Neural progenitor cell (in vitro differentiated cells): Measurements from ENCODE around the gene PMPCA. TPM values are rescaled to one million over a fixed set of nuclear protein-coding genes. Genes with fewer than 3 reads are reported as not detected.

ENCODE experiments used
- DNase-seq: peaks from one replicate; pipeline ENCODE4 v3.0.0-alpha.2; 2016; ENCODE audit warnings: low spot score
- H2AFZ ChIP-seq: fragments of 200-600 bp; sonication (generic); replicated peaks from 2 replicates; pipeline ENCODE4 v1.6.1; 2016; ENCODE audit warnings: antibody characterized with exemption
- H3F3A ChIP-seq: fragments of 200-600 bp; sonication (generic); 2 replicates; pipeline ENCODE4 v1.6.1; 2016; ENCODE audit warnings: antibody characterized with exemption, low read depth
- H3K27ac ChIP-seq: fragments of 200-600 bp; sonication (generic); 2 replicates; pipeline ENCODE4 v1.5.1; 2016; ENCODE audit warnings: mild to moderate bottlenecking
- H3K27me3 ChIP-seq: fragments of 200-600 bp; sonication (generic); 2 replicates; pipeline ENCODE4 v1.6.1; 2016; ENCODE audit warnings: mild to moderate bottlenecking, moderate library complexity
- H3K36me3 ChIP-seq: fragments of 200-600 bp; sonication (generic); 2 replicates; pipeline ENCODE4 v1.5.1; 2016
- H3K4me1 ChIP-seq: fragments of 200-600 bp; sonication (generic); 2 replicates; pipeline ENCODE4 v1.6.1; 2016; ENCODE audit warnings: mixed run types
- H3K4me2 ChIP-seq: fragments of 200-600 bp; sonication (generic); 2 replicates; pipeline ENCODE4 v1.6.1; 2016
- H3K4me3 ChIP-seq: fragments of 200-600 bp; sonication (generic); 2 replicates; pipeline ENCODE4 v1.5.1; 2016
- H3K79me2 ChIP-seq: fragments of 200-600 bp; sonication (generic); 2 replicates; pipeline ENCODE4 v1.6.1; 2016; ENCODE audit warnings: low read depth
- H3K9ac ChIP-seq: fragments of 200-600 bp; sonication (generic); 2 replicates; pipeline ENCODE4 v1.6.1; 2016
- H3K9me3 ChIP-seq: fragments of 200-600 bp; sonication (generic); 2 replicates; pipeline ENCODE4 v1.5.1; 2016; ENCODE audit warnings: low read depth
- H4K20me1 ChIP-seq: fragments of 200-600 bp; sonication (generic); 2 replicates; pipeline ENCODE4 v1.6.1; 2016; ENCODE audit warnings: low read depth
- H3K27ac Mint-ChIP-seq: 3 replicates; pipeline ENCODE4 v1.8.0; 2021; ENCODE audit warnings: mixed read lengths
- H3K27me3 Mint-ChIP-seq: 2 replicates; pipeline ENCODE4 v1.8.0; 2022; ENCODE audit warnings: low read depth, mild to moderate bottlenecking, inconsistent platforms, moderate library complexity, mixed read lengths; ENCODE audit not compliant: insufficient read depth
- H3K36me3 Mint-ChIP-seq: 3 replicates; pipeline ENCODE4 v1.8.0; 2021; ENCODE audit warnings: mixed read lengths
- H3K4me1 Mint-ChIP-seq: 3 replicates; pipeline ENCODE4 v1.8.0; 2021; ENCODE audit warnings: mixed read lengths
- H3K4me3 Mint-ChIP-seq: 3 replicates; pipeline ENCODE4 v1.8.0; 2021; ENCODE audit warnings: mild to moderate bottlenecking, moderate library complexity, mixed read lengths
- H3K9me3 Mint-ChIP-seq: 3 replicates; pipeline ENCODE4 v1.8.0; 2020; ENCODE audit warnings: mixed read lengths
- CTCF ChIP-seq: fragments of 200-600 bp; sonication (generic); IDR thresholded peaks from 2 replicates; pipeline ENCODE4 v1.5.1; 2017; ENCODE audit warnings: antibody characterized with exemption, mild to moderate bottlenecking
- EZH2 ChIP-seq: fragments of 200-600 bp; sonication (generic); IDR thresholded peaks from 2 replicates; pipeline ENCODE4 v1.6.1; 2017; ENCODE audit warnings: antibody characterized with exemption, mild to moderate bottlenecking, moderate library complexity
- EZH2phosphoT487 ChIP-seq: fragments of 200-600 bp; sonication (generic); IDR thresholded peaks from 2 replicates; pipeline ENCODE4 v1.6.1; 2017; ENCODE audit warnings: antibody characterized with exemption
- total RNA-seq: library from RNA; depleted of rRNA; stranded (reverse); fragments of >200 nt; gene quantifications from 2 replicates; pipeline ENCODE4 v1.2.3, GENCODE V29; 2015; ENCODE audit warnings: low replicate concordance

PMPCA gene
- total RNA-seq, 1 donor from 2014 or later, result 51.3 TPM

GRCh38 chr9:136380381-136380780 is 30.1 kb upstream of the PMPCA start:
- Histone ChIP-seq H3F3A (no peaks in the 10 kb centered on the region), H3K4me3 (no peak overlapping the region), H3K4me2 (no peak overlapping the region), H3K27ac (no peak overlapping the region), H3K9me3 (no peaks in the 10 kb centered on the region), H3K36me3 (peaks cover 3% of the 10 kb centered on the region), H3K27me3 (no peaks in the 10 kb centered on the region), H3K79me2 (no peaks in the 10 kb centered on the region), H2AFZ (no peak overlapping the region), H4K20me1 (no peaks in the 10 kb centered on the region), H3K4me1 (no peaks in the 10 kb centered on the region), H3K9ac (no peak overlapping the region)
- Mint-ChIP-seq H3K36me3 (peaks cover 3% of the 10 kb centered on the region), H3K4me1 (no peaks in the 10 kb centered on the region), H3K9me3 (no peaks in the 10 kb centered on the region), H3K27ac (no peak overlapping the region), H3K4me3 (no peak overlapping the region), H3K27me3 (peaks cover 2% of the 10 kb centered on the region)
- TF ChIP-seq CTCF (no peak), EZH2 (no peak), EZH2phosphoT487 (no peak)
- no peak for DNase-seq

DNA sequence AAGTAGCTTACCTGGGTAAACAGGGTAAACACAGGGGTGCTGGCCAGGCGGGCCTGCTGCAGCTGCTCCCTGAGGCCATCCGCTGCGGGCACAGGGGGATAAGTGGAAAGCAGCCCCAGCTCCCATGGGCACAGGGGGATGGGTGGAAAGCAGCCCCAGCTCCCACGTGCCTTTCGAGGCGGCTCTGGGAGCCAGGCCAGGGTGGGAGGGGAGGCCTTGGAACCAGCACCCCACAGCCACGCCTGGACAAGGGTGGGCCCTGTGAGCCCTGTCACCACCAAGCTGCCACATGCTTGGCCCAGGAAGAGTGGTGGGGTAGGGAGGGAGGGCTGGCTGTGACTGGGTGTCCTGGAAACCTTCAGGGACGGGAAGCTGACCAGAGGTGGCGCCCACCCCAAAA is 29.1 kb upstream of the PMPCA start:
- no peaks in the 10 kb centered on the region for H3K4me1 Mint-ChIP-seq
- no peak for TF ChIP-seq CTCF
- no peak for TF ChIP-seq EZH2phosphoT487
- TF ChIP-seq EZH2, result no peak
- no peaks in the 10 kb centered on the region for H3K9me3 Mint-ChIP-seq
- no peak overlapping the region for H3K4me2 ChIP-seq
- H3K36me3 Mint-ChIP-seq, result peaks cover 9% of the 10 kb centered on the region
- H3F3A ChIP-seq, result no peaks in the 10 kb centered on the region
- H3K27me3 Mint-ChIP-seq, result peaks cover 2% of the 10 kb centered on the region
- H3K9ac ChIP-seq, result no peak overlapping the region
- no peaks in the 10 kb centered on the region for H4K20me1 ChIP-seq
- H3K4me3 ChIP-seq, result no peak overlapping the region
- H3K27me3 ChIP-seq, result no peaks in the 10 kb centered on the region
- H3K36me3 ChIP-seq, result peaks cover 3% of the 10 kb centered on the region
- H3K9me3 ChIP-seq, result no peaks in the 10 kb centered on the region
- H3K4me3 Mint-ChIP-seq, result no peak overlapping the region
- H3K79me2 ChIP-seq, result no peaks in the 10 kb centered on the region
- no peak overlapping the region for H3K27ac ChIP-seq
- H3K4me1 ChIP-seq, result no peaks in the 10 kb centered on the region
- no peak overlapping the region for H3K27ac Mint-ChIP-seq
- H2AFZ ChIP-seq, result no peak overlapping the region
- DNase-seq, result no peak

DNA sequence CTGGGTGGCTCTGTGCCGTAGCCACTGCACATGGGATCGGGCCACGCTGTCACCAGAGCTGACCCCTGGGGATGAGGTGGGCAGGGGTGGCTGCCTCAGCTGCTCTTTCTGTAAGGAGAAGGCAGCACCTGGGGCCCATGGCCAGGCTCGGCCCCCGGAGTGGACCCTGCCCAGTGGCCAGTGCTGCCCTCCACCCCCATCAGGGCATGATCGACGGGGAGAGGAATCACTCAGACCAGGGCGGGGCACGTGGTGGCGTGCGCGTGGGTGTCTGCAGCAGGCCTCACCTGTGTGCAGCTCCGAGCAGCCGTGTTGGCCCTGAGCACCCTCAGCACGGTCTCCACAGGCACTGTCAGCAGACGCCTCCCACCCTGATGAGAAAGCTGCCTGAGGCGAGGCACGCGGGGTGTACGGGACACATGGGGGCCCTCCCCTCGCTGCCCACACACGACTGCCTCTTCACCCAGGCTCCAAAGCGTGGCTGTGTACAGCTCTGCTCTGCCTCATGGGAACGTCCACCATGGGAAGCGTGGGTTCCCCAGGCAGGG is 28.4 kb upstream of the PMPCA start:
- Histone ChIP-seq H3K4me3 (no peak overlapping the region), H3F3A (no peaks in the 10 kb centered on the region), H3K36me3 (peaks cover 3% of the 10 kb centered on the region), H4K20me1 (no peaks in the 10 kb centered on the region), H3K4me1 (no peaks in the 10 kb centered on the region), H3K27me3 (no peaks in the 10 kb centered on the region), H3K4me2 (no peak overlapping the region), H2AFZ (no peak overlapping the region), H3K79me2 (no peaks in the 10 kb centered on the region), H3K9ac (no peak overlapping the region), H3K27ac (no peak overlapping the region), H3K9me3 (no peaks in the 10 kb centered on the region)
- no peak for DNase-seq
- Mint-ChIP-seq H3K9me3 (no peaks in the 10 kb centered on the region), H3K27me3 (peaks cover 2% of the 10 kb centered on the region), H3K27ac (no peak overlapping the region), H3K4me1 (no peaks in the 10 kb centered on the region), H3K4me3 (no peak overlapping the region), H3K36me3 (peaks cover 9% of the 10 kb centered on the region)
- TF ChIP-seq EZH2phosphoT487 (no peak), CTCF (no peak), EZH2 (no peak)
